HG03103 (cell line): ENCODE measurements around the gene ARHGAP19.

Experiments
- ATAC-seq: cut with Tn5 transposase; IDR thresholded peaks from one replicate; pipeline ENCODE4 v1.9.1; 2021; ENCODE audit warnings: low read depth; ENCODE audit not compliant: unreplicated experiment

ARHGAP19 gene

DNA sequence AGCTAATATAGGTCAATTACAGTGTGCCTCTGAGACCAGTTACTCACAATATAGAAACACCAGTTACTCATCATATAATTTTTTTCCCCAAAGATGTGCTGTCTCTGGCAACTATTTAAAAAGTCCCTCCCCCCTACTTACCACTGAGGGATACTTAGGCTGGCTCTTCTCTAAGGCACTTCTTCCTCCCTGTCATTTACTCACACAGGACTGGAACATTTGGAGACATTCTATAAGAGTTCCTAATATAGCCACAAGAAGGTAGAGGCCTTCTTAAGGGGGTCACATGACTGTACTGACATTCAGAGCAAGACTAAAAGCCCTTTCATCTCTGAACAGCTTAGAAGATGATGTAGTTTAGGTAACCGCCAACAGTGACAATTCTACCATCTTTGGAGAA is 62.3 kb downstream of the ARHGAP19 start:
- ATAC-seq: no peak

DNA sequence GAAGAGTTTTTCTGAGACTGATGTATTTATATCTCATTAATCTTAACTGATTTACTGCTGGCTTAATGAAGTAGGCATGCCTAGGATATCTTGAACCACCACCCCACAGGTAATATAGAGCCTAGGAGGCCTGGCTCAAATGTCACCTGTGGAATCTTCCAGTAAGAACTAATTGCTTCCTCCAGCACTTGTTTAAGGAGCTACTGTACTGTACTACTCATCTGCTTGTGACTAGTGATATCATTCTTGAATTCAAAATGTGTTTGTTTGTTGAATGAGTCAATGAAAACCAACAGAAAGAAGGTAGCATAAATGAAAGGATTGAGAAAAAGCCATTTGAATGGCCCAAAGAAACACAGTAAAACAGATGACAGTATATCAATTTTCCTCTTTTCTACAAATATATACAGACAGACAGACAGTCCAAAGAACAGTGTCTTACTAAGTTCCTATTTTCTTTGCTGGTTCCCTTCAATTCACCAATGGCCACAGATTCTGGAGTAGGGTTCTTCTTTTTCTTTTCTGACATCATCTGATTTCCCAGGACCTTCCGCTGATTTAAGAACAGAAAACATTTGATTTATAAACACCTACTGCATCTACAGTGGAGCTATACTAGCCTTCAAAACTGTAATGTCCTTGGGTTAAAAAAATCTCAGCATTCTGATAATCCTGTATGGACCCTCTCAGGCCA is 63.0 kb downstream of the ARHGAP19 start:
- ATAC-seq: no peak

DNA sequence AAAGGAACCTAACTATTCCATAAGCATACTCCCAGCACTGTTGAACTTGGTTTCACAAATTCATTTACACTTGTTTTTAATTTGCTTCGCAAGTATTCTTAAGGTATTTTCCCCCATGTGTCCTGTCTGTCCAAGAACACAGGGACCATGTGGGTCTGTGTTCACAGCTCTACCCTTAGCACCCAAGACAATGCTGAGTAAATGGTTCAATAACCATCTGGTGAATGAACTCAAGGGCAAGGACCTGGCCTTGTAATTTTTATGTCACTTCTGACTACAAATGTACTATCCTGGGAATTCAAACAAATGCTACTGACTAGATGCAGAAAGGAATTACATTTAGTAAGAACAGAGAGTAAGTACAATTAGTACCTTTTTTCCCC is 63.7 kb downstream of the ARHGAP19 start:
- ATAC-seq: no peak

DNA sequence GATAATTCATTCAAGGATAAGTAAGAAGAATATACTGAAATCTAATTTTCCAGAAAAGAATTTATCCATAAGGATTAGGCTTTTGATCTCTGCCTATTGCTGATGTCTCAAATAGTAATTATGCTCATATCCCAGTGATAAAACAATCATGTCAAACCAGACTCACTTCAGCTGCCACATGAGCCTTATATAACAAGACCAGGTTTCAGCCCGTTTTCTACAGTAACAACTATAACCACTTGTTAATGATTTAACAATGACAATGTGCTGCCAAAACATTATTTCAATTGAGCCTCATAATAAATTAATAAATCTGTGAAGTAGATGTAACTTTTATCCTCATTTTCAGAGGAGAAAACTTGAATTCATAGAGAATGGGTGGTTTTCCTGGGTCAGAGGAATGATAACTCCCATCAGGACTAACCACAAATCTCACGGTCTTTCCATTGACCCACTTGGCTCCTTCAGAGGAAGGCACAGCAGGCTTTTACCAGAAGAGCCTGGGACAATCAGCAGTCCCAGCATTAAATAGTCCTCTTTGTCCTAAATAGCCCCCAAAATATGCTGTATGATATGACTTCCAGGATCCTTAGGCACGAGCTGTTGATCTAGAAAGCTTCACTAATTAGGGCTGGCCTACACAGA is 64.2 kb downstream of the ARHGAP19 start:
- no peak for ATAC-seq

DNA sequence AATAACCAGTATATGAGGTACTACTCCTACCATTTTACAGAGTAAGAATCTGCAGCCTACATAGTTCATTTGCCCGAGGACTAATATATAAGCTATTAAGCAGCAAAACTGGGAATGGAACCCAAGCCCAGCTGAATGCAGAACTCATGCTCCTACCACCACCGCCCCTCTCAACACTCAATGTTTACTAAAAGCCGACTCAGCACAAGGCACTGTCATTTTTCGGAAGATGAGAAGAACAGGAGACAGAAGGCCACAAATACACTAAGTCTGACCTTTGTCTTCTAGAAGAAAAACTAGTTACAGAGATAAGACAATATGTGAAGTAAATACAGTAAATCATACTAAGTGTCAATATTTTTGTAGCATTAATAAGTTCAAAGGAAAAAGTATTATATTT is 66.0 kb downstream of the ARHGAP19 start:
- no peak for ATAC-seq

DNA sequence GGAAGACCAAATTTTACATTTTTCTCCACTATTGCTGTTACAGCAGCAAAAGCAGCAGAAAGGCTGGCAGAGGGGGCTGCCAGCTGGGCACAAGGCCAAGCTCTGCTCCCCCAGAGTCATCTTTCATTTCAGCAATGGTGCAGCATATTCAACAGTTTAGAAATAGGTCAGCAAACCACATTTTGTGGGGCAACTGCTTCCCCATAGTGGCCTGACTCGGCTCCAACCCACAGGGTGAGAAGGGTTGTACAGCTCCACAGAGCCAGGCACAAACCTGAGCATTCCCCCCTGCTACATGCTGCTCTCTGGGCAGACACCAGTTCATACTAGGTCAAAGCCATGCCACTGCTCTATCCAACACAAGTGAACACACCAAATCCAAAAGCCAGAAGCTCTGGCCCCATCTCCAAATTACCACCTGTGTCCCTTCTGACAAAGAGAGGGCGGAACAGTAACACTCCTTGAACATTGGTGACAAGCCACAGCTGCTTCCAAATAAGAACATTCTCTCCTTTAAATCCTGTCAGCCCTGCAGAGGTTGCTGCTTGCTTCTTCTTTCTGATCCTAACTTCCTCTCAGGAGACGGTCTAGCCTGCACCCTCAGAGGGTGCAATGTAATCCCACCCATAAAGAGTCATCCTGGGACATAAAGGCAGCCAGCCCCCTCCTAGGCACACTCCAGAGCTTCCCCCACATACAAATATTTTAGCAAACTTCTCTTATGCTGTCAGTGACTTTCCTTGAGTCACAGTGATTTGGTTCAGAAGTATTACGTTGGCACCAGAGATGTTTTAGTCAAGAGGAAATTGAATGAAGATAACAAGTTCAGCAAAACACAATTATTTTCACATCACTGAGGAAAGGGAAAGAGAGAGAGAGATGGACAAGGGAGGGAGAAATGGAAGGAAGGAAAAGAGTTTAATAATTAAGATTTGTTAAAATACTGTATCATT is 67.7 kb downstream of the ARHGAP19 start:
- no peak for ATAC-seq

DNA sequence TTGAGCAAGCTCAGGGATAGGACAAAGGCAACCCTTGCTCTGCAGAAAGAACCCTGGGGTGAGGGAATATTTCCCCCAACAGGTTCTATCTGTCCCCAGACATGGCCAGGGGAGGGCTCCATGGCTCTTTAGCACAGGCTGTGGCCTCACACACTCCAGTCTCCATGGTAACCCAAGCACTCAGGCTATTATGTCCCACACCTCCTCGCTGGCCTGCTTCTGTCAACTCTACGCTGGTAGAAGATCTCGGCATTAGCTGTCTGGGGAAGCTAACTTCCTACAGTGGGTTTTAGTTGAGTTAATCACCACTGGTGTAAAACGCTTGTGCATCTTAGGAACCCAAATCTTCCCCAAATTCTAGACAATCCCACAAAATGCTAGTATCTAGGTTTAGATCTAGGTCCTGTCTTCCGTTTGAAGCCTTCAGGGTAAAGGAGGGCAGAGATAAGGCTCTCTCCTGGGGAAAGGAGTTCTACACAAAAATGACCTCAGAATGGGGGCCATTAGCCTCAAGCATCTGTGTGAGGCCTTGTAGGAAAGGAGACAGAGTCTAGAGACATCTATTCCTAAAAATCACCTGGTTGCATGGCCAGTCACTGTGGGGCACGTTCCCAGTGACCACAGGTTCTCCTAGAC is 70.0 kb downstream of the ARHGAP19 start:
- no peak for ATAC-seq

DNA sequence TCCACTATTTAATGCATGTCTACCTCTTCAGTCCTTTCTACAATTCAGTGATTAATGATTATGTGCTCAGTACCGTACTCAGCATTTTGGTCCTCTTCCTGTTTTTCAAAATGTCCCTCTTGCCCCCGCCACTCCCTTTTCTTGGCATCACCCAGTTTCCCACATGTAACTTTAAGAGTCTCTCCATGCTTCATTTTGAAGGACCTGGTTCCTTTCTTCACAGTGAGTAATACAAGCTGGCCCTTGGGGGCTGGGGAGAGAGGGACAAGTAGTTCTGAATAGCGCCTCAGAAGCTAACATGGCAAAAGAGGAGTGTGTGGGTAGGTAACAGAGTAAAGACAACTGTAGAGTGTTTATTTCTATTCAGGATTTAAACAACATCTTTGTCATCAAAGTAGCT is 72.1 kb downstream of the ARHGAP19 start:
- ATAC-seq: no peak

DNA sequence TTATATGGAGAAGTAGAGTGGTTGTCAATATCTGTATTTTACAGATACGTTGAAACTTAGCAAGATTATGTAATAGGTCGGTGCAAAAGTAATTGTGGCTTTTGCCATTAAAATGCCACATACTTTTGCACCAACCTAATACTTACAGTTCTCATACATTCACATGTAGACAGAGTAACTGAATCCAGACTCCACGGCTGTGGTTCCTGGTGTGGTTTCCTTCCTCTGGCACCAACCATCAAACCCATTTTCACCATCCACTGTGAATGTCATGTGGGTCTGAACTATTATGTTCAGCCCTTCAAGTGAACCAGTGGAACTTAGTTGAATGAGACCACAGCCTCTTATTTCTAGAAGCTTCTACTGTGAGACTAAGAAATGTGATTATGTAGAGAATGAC is 75.1 kb downstream of the ARHGAP19 start:
- ATAC-seq: no peak

DNA sequence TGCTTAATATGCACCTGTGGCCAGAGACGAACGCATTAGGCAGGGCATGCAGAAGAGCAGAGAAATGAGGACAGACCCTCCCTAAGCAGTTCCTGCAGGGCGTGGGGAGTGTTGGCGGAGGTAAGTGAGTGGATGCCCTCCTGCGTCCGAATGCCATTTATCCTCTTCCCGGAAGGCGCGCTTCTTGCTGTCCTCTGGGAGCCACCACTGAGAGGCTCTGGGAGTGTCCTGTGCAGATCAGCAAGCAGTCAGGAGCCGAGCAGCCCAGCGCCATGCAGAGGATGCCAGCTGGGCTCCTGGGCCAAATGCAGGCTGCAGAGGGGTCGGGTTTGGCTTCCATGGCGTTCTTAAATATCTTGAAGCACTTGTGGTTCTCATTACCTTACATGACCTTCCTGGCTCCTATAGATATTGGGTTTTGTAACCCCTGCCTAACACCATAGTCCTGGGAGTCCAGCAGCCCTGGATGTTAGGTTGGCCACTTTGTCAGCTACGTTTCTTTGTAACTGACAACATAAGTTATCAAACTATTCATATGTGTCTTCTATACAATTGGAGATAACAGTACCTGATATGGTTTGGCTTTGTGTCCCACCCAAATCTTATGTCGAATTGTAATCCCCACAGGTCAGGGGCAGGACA is 76.7 kb downstream of the ARHGAP19 start:
- ATAC-seq: no peak

DNA sequence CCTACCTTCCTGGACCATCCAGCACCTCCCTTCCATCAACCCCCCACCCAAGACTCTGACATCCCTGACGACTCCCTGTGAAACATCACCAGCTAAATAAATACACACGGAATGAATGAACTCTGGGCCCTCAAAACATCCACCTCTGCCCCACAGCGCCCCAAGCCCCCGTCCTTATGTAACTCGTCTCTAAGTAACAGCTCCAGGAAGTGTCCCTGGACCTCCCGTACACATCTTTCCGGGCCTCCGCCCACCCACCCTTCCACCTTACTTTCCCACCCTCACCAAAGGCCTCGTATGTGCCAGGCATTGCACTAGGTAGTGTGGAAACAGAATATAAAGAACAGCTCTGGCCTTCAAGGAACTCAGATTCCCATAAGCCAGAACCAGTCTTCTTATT is 79.0 kb downstream of the ARHGAP19 start:
- ATAC-seq: no peak

DNA sequence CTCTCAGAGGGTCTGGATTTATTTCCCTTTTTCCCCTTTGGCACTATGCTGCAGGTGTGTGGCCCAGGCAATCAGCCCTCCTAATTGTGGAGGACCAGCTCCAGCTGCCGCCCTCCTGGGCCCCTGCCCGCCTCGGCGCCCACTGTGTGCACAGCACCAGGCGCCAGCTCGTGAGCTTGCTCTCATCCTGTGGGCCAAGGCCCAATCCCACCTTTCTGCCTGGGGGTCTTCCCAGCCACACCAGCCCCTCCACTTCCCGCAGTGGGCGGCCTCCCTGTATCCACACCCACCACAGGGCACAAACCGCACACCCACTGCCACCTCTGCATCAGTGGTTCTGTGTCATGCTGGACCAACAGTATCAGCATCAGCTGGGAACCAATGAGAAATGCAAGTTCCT is 81.2 kb downstream of the ARHGAP19 start:
- no peak for ATAC-seq

DNA sequence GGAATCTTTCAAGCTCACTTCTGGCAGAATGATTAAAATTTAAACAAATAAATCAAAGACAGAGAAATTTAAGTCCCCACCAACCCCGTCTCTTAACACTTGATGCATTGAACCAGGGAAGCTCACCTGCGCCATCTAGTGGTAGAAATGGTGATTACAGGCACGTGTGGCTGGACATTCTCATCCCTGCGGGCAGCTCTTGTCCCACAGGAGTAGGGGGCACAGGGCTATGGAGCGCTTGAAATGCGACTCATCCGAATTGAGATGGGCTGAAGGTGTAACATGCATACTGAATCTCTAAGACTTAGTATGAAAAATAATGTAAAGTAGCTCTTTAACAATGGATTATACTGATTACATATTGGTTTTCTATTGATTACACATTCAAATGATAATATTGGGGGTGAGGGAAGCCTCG is 81.9 kb downstream of the ARHGAP19 start:
- ATAC-seq: no peak

DNA sequence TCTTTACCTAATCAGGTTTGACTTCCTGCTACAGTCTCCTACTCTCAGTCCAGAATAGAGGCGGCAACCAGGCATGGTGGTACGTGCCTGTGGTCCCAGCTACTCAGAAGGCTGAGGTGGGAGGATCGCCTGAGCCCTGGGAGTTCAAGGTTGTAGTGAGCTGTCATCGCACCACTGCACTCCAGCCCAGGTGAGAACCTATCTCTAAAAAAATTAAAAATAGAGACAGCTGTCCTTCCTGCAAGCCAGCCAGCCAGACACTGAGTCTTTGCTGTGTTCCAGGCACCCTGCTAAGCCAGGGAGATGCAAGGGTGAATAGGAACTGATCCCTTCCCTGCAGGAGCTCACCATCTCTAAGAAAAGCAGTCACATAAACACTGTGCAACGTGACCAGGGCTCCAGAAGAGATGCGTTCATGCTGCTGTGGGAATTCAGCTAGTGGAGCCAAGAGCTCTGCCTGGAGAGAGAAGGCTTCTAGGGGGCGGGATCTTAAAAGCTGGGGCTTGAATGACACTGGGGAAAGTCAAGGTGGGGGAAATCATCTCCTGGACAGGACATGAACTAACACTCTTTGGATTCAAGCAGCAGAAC is 84.6 kb downstream of the ARHGAP19 start:
- no peak for ATAC-seq

DNA sequence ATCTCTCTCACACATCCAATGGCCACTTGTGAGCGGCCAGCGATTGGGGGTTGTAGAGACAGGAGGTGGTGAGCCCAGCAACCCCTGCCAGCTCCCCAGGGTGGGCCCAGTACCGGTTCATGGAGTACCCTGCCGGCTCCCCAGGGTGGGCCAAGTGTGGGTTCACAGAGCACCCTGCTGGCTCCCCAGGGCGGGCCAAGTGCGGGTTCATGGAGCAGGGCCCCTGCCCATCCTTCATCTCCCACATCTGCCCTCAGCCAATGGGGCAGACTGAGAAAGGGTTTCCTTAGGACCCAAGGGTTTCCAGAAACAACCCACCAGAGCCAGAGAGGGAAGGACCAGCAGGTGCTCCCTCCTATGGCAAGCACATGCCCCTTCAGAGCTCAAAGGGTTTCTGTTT is 85.3 kb downstream of the ARHGAP19 start:
- no peak for ATAC-seq

DNA sequence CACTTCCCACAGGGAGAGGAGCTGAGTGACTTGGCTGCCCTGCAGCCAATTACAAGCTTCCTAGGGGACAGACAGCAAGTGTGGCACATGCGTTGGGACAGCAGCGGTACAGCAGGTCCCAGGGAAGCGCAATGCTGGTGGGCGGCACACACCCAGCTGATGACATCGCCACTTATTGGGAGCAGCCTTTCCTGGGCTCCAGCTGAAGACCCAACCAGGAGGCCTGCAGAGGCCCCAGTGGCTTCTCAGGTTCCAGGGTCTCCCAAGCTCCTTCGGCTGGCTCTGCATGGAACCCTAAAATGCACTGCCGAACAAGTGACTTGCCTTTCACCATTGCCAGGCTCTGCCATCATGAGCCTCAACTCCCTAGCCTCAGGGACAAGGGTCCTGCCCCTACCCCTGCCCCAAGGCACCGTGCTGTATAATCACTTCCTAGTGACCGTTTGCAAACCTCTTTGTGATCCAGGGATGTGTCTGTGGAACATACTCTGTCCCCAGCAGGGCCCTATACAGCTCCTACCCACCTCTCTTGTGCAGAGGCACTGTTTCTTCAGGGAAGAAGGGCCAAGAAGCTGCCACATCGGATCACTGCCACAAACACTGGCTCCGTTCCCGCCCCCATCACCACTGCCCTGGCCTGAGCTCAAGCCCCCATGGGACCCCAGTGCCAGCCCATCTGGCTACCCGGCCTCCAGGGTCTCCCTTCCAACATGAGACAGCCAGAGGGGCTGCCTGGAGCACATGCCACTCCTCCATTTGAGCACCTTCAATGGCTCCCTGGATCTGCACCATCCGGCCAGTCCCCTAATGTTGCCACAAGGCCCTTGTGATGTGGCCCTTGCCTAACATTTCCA is 87.4 kb downstream of the ARHGAP19 start:
- no peak for ATAC-seq

DNA sequence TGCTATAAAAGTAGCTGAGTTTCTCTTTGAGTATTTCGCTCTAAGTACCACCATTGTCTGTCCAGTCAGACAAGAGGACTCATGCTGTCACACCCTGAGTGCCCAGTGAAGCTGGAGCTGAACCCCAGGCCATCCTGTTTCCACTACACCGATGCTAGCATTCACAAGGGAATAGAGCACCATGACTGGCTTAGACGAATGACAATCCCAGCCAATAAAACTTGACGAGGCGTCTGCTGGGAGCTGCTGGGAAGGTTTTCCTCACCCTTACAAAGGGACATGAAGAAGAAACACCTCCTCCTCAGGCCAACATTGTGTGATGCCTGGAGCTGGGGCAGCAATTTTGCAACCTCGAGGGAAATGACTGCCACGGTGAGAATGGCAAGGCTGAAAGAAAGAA is 89.2 kb downstream of the ARHGAP19 start:
- no peak for ATAC-seq

DNA sequence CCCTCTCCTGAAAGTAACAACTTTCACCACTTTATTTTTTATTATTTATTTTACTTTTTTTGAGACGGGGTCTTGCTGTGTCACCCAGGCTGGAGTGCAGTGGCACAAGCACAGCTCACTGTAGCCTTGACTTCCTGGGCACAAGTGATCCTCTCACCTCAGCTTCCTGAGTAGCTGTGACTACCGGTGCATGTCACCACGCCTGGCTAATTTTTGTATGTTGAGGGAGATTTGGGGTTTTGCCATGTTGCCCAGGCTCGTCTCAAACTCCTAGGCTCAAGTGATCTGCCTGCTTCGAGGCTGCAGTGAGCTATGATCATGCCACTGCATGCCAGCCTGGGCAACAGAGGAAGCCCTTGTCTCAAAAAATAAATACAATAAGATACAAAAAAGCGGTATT is 91.8 kb downstream of the ARHGAP19 start:
- ATAC-seq: no peak

DNA sequence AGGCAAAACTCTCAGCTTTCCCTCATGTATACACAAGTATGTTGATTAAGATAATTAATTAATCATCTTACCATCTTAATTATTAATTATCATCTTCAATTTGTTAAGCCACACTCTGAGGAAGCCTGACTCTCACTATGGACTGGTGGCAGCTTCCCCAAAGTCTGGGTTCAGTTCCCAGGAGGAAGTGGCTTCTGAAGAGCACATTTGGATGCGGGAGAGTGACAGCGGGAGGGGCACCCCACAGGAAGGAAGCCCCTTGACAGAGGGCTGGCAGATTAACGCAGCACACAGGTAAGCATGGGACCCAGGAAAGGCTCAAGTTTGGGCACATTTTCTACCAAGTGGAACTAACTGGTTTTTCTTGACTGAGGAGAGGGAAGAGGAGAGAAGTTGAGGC is 93.3 kb downstream of the ARHGAP19 start:
- ATAC-seq: no peak
